Stimulated activated CD4-positive, alpha-beta T cell treated with anti-CD3 and anti-CD28 coated beads, TNF-alpha, amount 100 ng/mL, for 1 hour (primary cell): ENCODE data around the gene CTR9.

ENCODE experiments used
- DNase-seq, 3 donors: peaks; one replicate each; pipeline ENCODE4 v3.0.0-alpha.2; 2020; ENCODE audit warnings: low read depth in 3 of 3, low spot score in 1 of 3

CTR9 gene

GRCh38 chr11:10742460-10743208 lies 8.4 kb upstream of the CTR9 start:
- DNase-seq = no peak

- DNase-seq = no peak
These were observed 7.6 kb upstream of the CTR9 start for GRCh38 chr11:10743354-10744000.

GRCh38 chr11:10744206-10744605 lies 6.8 kb upstream of the CTR9 start:
- no peak for DNase-seq

GRCh38 chr11:10746871-10747270 lies 4.2 kb upstream of the CTR9 start:
- no peak for DNase-seq

- no peak for DNase-seq
These were observed 3.3 kb upstream of the CTR9 start for GRCh38 chr11:10747733-10748132.

- DNase-seq = no peak
These were observed 1.6 kb upstream of the CTR9 start for GRCh38 chr11:10749476-10749875.

GRCh38 chr11:10751581-10751940 lies 515 bp downstream of the CTR9 start:
- DNase-seq = no peak

GRCh38 chr11:10752061-10752460 lies 1.0 kb downstream of the CTR9 start:
- DNase-seq = no peak

- DNase-seq = no peak
These were observed 1.4 kb downstream of the CTR9 start for GRCh38 chr11:10752486-10752885.

GRCh38 chr11:10758957-10759356 lies 7.9 kb downstream of the CTR9 start:
- no peak for DNase-seq

GRCh38 chr11:10761085-10761698 lies 10.1 kb downstream of the CTR9 start:
- DNase-seq = no peak

GRCh38 chr11:10762185-10762584 lies 11.1 kb downstream of the CTR9 start:
- DNase-seq = no peak

GRCh38 chr11:10762913-10763421 lies 11.9 kb downstream of the CTR9 start:
- no peak for DNase-seq

- DNase-seq = no peak
These were observed 12.7 kb downstream of the CTR9 start for GRCh38 chr11:10763766-10764165.

GRCh38 chr11:10764412-10764811 lies 13.4 kb downstream of the CTR9 start:
- DNase-seq = no peak

GRCh38 chr11:10770626-10771254 lies 19.7 kb downstream of the CTR9 start:
- DNase-seq = no peak

GRCh38 chr11:10771457-10771856 lies 20.4 kb downstream of the CTR9 start:
- no peak for DNase-seq

GRCh38 chr11:10774811-10775210 lies 23.8 kb downstream of the CTR9 start:
- no peak for DNase-seq

- DNase-seq = no peak
These were observed 26.3 kb downstream of the CTR9 start for GRCh38 chr11:10777393-10777793.

- DNase-seq = no peak
These were observed 26.8 kb downstream of the CTR9 start for GRCh38 chr11:10777806-10778205.

GRCh38 chr11:10778217-10778970 lies 27.3 kb downstream of the CTR9 start:
- no peak for DNase-seq
